GM19351 (cell line): Measurements from ENCODE around the gene ANKRD18A.
A peak's percentile ranks its signal among the peaks of the same experiment; 100 is the strongest.
"Not testable (repeated sequence)": the region's sequence is repeated elsewhere in the genome, so short reads cannot be mapped to it uniquely, and the experiment has no call there.

ENCODE experiments used
- ATAC-seq: cut with Tn5 transposase; IDR thresholded peaks from one replicate; pipeline ENCODE4 v1.9.1; 2021; ENCODE audit warnings: mild to moderate bottlenecking, moderate library complexity; ENCODE audit not compliant: unreplicated experiment

ANKRD18A gene

GRCh38 chr9:38629511-38629910, 9.1 kb upstream of the ANKRD18A start:
- no peak for ATAC-seq

DNA sequence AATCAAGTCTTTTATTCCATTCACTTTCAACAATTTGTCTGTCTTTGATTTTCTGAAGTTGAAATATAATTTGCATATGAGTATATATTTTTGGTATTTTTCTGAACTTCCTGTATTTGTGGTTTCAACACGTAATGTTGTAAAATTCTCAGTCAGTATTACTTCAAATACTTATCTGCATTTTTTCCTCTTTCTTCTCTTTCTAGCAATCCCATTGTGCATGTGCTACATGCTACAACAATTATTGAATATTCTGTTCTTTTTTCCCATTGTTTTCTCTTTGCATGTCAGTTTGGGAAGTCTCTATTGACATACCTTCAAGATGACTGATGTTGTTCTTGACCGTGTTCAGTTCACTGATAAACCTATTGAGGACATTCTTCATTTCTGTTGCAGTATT, 5.6 kb upstream of the ANKRD18A start:
- no peak for ATAC-seq

GRCh38 chr9:38622951-38623350, 2.6 kb upstream of the ANKRD18A start:
- no peak for ATAC-seq

GRCh38 chr9:38622288-38622674, 1.9 kb upstream of the ANKRD18A start:
- ATAC-seq = no peak

- ATAC-seq = peak; percentile 30
Observed at GRCh38 chr9:38621434-38622287, 1.3 kb upstream of the ANKRD18A start.

- no peak for ATAC-seq
Observed at GRCh38 chr9:38619556-38620447, 594 bp downstream of the ANKRD18A start.

DNA sequence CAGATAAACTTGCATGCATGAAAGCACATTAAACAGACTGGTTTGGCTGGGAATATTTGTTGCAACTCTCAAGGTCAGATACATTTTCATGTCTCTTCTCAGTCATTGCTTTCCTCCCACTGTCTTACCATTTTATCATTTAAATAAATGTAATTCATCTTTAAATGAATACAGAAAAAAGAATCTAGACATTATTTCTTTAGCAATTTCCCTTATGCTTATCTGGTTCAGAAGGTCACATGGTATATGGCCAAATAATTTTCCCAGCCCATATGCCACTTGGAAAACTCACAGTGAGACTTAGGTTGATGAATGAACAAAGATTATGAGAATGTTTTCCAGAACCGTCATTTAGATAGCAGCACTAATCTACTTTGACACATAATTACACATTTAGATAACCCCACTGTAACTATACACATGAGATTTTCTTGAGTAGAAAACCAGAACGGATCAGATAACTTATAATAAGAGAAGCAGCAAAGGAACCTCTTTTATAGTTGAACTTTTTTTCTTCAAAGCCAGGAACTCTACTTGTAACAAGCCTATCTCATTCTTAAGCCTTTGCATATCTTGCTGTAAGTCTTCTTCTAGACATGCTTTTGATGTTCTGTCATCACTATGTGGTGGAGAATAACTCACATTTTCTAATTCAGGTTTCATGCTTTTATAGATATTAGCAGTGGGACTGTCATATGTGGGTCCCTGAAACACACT, 22.2 kb downstream of the ANKRD18A start:
- not testable (repeated sequence) for ATAC-seq

DNA sequence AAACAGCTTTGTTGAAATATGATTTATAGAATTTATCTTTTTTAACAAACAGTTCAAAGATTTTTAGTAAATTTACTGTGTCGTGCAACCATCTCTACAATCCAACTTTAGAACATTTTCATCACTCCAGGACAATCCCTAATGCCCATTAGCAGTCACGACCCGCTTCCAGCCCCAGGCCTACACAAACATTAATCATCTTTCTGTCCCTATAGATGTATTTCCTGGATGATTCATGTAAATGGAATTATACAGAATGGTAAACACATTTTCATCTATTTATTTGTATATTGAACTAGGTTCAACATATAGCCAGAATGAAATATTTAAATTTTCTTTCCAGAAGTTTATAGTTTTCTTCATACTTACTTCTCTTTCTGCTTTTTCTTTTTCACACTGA, 25.3 kb downstream of the ANKRD18A start:
- not testable (repeated sequence) for ATAC-seq

DNA sequence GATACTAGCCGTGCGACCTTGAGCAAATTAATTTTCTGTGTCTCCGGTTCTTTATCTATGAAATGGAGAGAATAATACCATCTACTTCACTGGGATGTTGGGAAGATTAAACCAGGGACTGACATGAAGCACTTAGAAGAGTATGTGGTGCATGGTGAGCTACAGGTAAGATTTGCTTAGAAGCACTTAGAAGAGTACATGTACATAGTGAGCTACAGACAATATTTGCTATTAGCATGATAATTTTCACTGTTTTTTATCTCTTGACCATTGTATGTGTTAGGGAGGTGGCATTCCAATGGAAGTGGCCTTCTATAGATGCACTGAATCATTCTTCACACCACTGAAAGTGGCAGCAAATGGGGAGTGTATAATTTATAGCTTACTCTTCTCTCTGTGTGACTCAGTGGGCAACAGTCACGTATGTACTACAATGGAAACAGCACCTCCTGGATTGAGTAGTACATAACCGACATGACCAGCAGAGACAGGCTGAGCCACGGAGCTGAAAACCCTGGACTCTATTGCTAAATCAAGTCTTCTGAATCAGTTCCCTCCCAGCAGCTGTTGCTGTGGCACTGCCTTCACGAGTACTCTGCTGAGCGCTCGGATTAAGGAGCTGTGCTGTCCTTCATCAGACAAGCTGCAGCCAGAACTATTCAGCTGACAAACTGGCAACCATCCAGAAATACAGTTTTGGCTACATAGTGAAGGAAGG, 28.9 kb downstream of the ANKRD18A start:
- ATAC-seq = not testable (repeated sequence)

GRCh38 chr9:38583765-38584164, 36.6 kb downstream of the ANKRD18A start:
- not testable (repeated sequence) for ATAC-seq

GRCh38 chr9:38580112-38580511, 40.3 kb downstream of the ANKRD18A start:
- not testable (repeated sequence) for ATAC-seq

DNA sequence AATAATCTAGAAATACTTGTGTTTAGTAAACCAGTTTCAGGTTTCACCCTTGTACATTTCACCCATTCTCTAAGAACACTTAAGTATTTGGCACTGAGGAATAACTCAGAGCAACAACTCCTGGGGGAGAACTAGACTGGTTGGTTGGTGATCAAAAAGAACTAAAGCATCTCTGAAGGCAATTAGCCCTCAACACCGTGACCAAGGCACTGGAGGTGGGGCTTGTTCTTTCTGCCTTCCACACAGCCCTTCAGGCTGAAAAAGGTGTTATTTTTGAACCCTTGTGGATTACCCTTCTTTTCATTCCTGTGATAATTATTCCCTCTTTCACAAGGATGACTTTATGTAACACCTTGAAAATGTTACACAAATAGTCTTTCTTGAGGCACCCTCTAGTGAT, 44.2 kb downstream of the ANKRD18A start:
- not testable (repeated sequence) for ATAC-seq

- not testable (repeated sequence) for ATAC-seq
Observed at GRCh38 chr9:38566048-38566447, 54.3 kb downstream of the ANKRD18A start.

GRCh38 chr9:38565178-38565577, 55.2 kb downstream of the ANKRD18A start:
- ATAC-seq = not testable (repeated sequence)

DNA sequence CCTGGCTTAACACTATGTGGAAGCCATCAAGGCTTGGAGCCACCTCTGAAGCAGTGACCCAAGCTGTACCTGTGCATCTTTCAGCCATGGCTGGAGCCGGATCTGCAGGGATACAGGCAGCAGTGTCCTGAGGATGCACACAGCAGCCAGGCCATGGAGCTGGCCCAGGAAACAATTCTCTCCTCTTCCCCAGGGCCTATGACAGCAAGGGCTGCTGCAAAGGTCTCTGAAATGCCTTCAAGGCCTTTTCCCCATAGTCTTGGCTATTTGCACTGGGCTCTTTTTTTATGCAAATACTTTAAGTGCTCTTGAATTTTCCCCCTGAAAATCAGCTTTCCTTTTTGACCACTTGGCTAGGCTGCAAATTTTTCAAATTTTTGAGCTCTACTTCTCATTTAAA, 56.5 kb downstream of the ANKRD18A start:
- not testable (repeated sequence) for ATAC-seq

GRCh38 chr9:38561134-38561533, 59.3 kb downstream of the ANKRD18A start:
- ATAC-seq = not testable (repeated sequence)

DNA sequence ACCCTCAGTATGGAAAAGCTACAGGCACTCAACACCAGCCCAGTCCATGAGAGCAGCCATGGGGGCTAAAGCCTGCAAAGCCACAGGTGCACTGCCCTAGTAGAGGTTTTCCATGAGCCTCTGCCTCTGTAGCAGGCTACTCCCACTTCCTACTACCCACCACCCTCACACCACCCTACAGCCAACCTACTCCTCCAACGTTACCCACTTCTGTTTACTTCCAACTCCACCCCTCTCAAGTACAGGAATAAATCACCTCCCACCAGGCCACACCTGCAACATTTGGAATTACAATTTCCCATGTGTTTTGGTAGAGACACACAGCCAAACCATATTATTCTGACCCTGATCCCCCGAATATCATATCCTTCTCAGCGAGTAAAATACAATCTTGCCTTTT, 61.2 kb downstream of the ANKRD18A start:
- ATAC-seq = not testable (repeated sequence)

DNA sequence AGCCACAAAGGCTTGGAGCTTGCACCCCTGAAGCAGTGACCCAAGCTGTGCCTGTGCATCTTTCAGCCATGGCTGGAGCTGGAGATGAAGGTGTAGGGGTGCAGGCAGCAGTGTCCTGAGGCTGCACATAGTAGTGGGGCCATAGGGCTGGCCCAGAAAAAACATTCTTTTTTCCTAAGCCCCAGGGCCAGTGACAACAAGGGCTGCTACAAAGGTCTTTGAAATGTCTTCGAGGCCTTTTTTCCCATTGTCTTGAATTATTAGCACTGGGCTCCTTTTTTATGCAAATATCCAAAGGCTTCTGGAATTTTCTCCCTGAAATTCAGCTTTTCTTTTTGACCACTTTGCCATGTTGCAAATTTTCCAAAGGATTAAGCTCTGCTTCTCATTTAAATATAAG, 62.6 kb downstream of the ANKRD18A start:
- not testable (repeated sequence) for ATAC-seq

DNA sequence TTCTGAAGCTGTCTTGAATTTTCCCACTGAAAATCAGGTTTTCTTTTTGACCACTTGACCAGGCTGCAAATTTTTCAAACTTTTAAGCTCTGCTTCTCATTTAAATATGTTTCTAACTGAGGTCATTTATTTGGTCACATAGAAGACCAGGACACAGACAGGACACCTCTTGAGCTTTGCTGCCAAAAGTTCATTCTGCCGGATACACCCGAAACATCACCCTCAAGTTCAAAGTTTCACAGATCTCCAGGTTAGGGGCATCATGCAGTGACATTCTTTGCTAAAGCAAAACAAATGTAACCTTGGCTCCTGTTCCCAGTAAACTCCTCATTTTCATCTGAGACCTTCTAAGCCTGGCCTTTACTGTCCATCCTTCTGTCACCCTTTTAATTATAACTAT, 65.4 kb downstream of the ANKRD18A start:
- not testable (repeated sequence) for ATAC-seq

GRCh38 chr9:38553019-38553418, 67.4 kb downstream of the ANKRD18A start:
- ATAC-seq = not testable (repeated sequence)
